Stomach (tissue), 9 donors: ENCODE results near the gene TMEM267. TPM values are rescaled to one million over a fixed set of nuclear protein-coding genes. Genes with fewer than 3 reads are reported as not detected.

ENCODE experiments used
- DNase-seq, 2 donors: peaks; one replicate each; pipeline versions ENCODE4 v3.0.0 to v3.0.0-alpha.2; 2013 to 2019
- H3K27ac ChIP-seq, 5 donors: fragments of 200-600 bp in 4 of 5; sonication (generic) in 4 of 5; one replicate each; pipeline ENCODE4 v1.5.1; 2013 to 2019; ENCODE audit warnings: mild to moderate bottlenecking in 1 of 5, moderate library complexity in 1 of 5
- H3K27me3 ChIP-seq, 3 donors: fragments of 200-600 bp; sonication (generic); one replicate each; pipeline ENCODE4 v1.5.1; 2017 to 2019; ENCODE audit warnings: mixed run types in 1 of 3
- H3K36me3 ChIP-seq, 4 donors: fragments of 200-600 bp; sonication (generic); 1 replicate in 3 of 4; 2 replicates in 1 of 4; pipeline ENCODE4 v1.5.1; 2016 to 2019
- H3K4me1 ChIP-seq, 4 donors: fragments of 200-600 bp; sonication (generic); one replicate each; pipeline ENCODE4 v1.5.1; 2016 to 2019
- H3K4me3 ChIP-seq, 4 donors: fragments of 200-600 bp; sonication (generic) in 3 of 4; one replicate each; pipeline ENCODE4 v1.5.1; 2016 to 2019; ENCODE audit warnings: mild to moderate bottlenecking in 1 of 4
- H3K9me3 ChIP-seq, 4 donors: fragments of 200-600 bp; sonication (generic); one replicate each; pipeline ENCODE4 v1.5.1; 2016 to 2019
- CTCF ChIP-seq, 7 experiments: fragments of 450-650 bp in 4 of 7; fragments of 200-600 bp in 3 of 7; sonication (generic) in 3 of 7; IDR thresholded peaks; one replicate each; pipeline ENCODE4 v1.5.1; 2016 to 2019; ENCODE audit warnings: antibody characterized with exemption in 7 of 7, control low read depth in 2 of 7, mild to moderate bottlenecking in 1 of 7
- EP300 ChIP-seq: sonication (generic); formaldehyde crosslinking; IDR thresholded peaks from one replicate; pipeline ENCODE4 v1.6.1; 2017; ENCODE audit warnings: antibody characterized with exemption
- POLR2A ChIP-seq, 4 donors: fragments of 450-650 bp; IDR thresholded peaks; one replicate each; pipeline ENCODE4 v1.6.1; 2016; ENCODE audit warnings: antibody characterized with exemption in 4 of 4, control low read depth in 2 of 4, mild to moderate bottlenecking in 1 of 4, moderate library complexity in 1 of 4
- POLR2AphosphoS5 ChIP-seq, 3 donors: sonication (generic); formaldehyde crosslinking; IDR thresholded peaks; one replicate each; pipeline ENCODE4 v1.6.1; 2016; ENCODE audit warnings: antibody characterized with exemption in 3 of 3
- WGBS, 5 donors: extraction: QIAGEN DNeasy Blood & Tissue Kit in 3 of 5; methylation state at CpG; one replicate each; pipeline versions ENCODE4 v1.1.5 to v1.1.7; 2013 to 2018; 5-methylcytosine and 5-hydroxymethylcytosine counted together
- intact Hi-C: fragments of 100-400 bp; cut with DNase I; formaldehyde crosslinking; loops from one replicate; pipeline ENCODE4 v1.15.1; 2023; ENCODE audit warnings: low total_unique reads
- polyA plus RNA-seq, 3 donors: library from polyadenylated mRNA; stranded (reverse); fragments of 200-250 nt; gene quantifications; one replicate each; pipeline ENCODE4 v1.2.3, GENCODE V29; 2013
- total RNA-seq, 5 donors: library from RNA; depleted of rRNA; stranded (reverse); fragments of >200 nt; gene quantifications; one replicate each; pipeline versions ENCODE4 v1.1.0 to v1.2.3, GENCODE V29; 2014 to 2016
- donor health status: healthy with polysubstance abuse.
- donor health status: Bipolar disorder and iron deficiency.
- donor health status: healthy.

Gene TMEM267
- total and polyA plus RNA-seq, 8 donors, result 1.7 to 51.3 (median 7.9) TPM

GRCh38 chr5:43421450-43422133 lies 62.1 kb downstream of the TMEM267 start:
- Histone ChIP-seq H3K36me3 (no peaks in the 10 kb centered on the region), H3K27ac (peak overlapping the region; percentile 54 to 85 (median 70)), H3K27me3 (no peaks in the 10 kb centered on the region), H3K9me3 (no peaks in the 10 kb centered on the region), H3K4me3 (no peak overlapping the region), H3K4me1 (peaks cover 10 to 35% (median 17%) of the 10 kb centered on the region in 4 donors)
- 74 to 84% (median 78%) methylated on average over 7 of the region's 7 CpGs for WGBS, 5 donors
- intact Hi-C loops, result no loop called here
- TF ChIP-seq CTCF (IDR thresholded peaks at IDR 0.05) (no peak), POLR2A (IDR thresholded peaks at IDR 0.05) (no peak), POLR2AphosphoS5 (IDR thresholded peaks at IDR 0.05) (no peak), EP300 (no peak)
- no peak for DNase-seq

- no peaks in the 10 kb centered on the region for H3K9me3 ChIP-seq
- intact Hi-C loops, result no loop called here
- 64 to 74% (median 71%) methylated on average over 4 of the region's 4 CpGs for WGBS, 5 donors
- no peak for TF ChIP-seq POLR2AphosphoS5 (IDR thresholded peaks at IDR 0.05)
- TF ChIP-seq POLR2A (IDR thresholded peaks at IDR 0.05), result no peak
- no peak for TF ChIP-seq CTCF (IDR thresholded peaks at IDR 0.05)
- no peak for TF ChIP-seq EP300
- no peak overlapping the region for H3K4me3 ChIP-seq
- H3K4me1 ChIP-seq, result peaks cover 17 to 37% (median 23%) of the 10 kb centered on the region in 4 donors
- no peaks in the 10 kb centered on the region for H3K36me3 ChIP-seq
- H3K27me3 ChIP-seq, result no peaks in the 10 kb centered on the region
- H3K27ac ChIP-seq, result no peak overlapping the region
- DNase-seq, result no peak
Measured at GRCh38 chr5:43420241-43420640, 63.4 kb downstream of the TMEM267 start.

GRCh38 chr5:43418561-43418960 lies 65.1 kb downstream of the TMEM267 start:
- WGBS, 5 donors, result 83 to 95% (median 90%) methylated on average over 2 of the region's 2 CpGs
- intact Hi-C loops, result no loop called here
- no peak for TF ChIP-seq CTCF (IDR thresholded peaks at IDR 0.05)
- TF ChIP-seq EP300, result no peak
- no peak for TF ChIP-seq POLR2A (IDR thresholded peaks at IDR 0.05)
- TF ChIP-seq POLR2AphosphoS5 (IDR thresholded peaks at IDR 0.05), result no peak
- no peaks in the 10 kb centered on the region for H3K36me3 ChIP-seq
- no peak for DNase-seq
- no peaks in the 10 kb centered on the region for H3K9me3 ChIP-seq
- no peak overlapping the region for H3K4me3 ChIP-seq
- H3K4me1 ChIP-seq, result peaks cover 16 to 39% (median 25%) of the 10 kb centered on the region in 4 donors
- H3K27me3 ChIP-seq, result no peaks in the 10 kb centered on the region
- H3K27ac ChIP-seq, result no peak overlapping the region

GRCh38 chr5:43416803-43417394 lies 66.8 kb downstream of the TMEM267 start:
- intact Hi-C loops, result no loop called here
- no peaks in the 10 kb centered on the region for H3K9me3 ChIP-seq
- H3K4me1 ChIP-seq, result peaks cover 9 to 31% (median 24%) of the 10 kb centered on the region in 4 donors
- H3K36me3 ChIP-seq, result no peaks in the 10 kb centered on the region
- H3K4me3 ChIP-seq, result no peak overlapping the region
- no peak for DNase-seq
- no peak for TF ChIP-seq POLR2AphosphoS5 (IDR thresholded peaks at IDR 0.05)
- no peak for TF ChIP-seq EP300
- TF ChIP-seq CTCF (IDR thresholded peaks at IDR 0.05), result no peak
- no peak for TF ChIP-seq POLR2A (IDR thresholded peaks at IDR 0.05)
- WGBS, 5 donors, result 41 to 57% (median 52%) methylated on average over 3 of the region's 3 CpGs
- no peaks in the 10 kb centered on the region for H3K27me3 ChIP-seq
- H3K27ac ChIP-seq, result no peak overlapping the region
